Stromal cell of bone marrow (primary cell): ENCODE measurements around the gene DOP1A.

Experiments used
- DNase-seq: peaks from one replicate; pipeline ENCODE4 v3.0.0-alpha.2; 2012; ENCODE audit warnings: low read depth

Gene DOP1A

GRCh38 chr6:83215131-83216047 lies 147.9 kb downstream of the DOP1A start:
- peak; percentile 75 for DNase-seq

GRCh38 chr6:83216806-83217205 lies 149.3 kb downstream of the DOP1A start:
- no peak for DNase-seq
